ENCODE measurements around the gene ZSCAN9. TPM values are rescaled to one million over a fixed set of nuclear protein-coding genes. Genes with fewer than 3 reads are reported as not detected.

The ZSCAN9 gene
- total and polyA plus RNA-seq, 9 of the 15 experiments (the other 6 are each of a cell fraction or from before 2014, with no cell fraction given), result 18.8 to 48.9 (median 28.7) TPM

DNA sequence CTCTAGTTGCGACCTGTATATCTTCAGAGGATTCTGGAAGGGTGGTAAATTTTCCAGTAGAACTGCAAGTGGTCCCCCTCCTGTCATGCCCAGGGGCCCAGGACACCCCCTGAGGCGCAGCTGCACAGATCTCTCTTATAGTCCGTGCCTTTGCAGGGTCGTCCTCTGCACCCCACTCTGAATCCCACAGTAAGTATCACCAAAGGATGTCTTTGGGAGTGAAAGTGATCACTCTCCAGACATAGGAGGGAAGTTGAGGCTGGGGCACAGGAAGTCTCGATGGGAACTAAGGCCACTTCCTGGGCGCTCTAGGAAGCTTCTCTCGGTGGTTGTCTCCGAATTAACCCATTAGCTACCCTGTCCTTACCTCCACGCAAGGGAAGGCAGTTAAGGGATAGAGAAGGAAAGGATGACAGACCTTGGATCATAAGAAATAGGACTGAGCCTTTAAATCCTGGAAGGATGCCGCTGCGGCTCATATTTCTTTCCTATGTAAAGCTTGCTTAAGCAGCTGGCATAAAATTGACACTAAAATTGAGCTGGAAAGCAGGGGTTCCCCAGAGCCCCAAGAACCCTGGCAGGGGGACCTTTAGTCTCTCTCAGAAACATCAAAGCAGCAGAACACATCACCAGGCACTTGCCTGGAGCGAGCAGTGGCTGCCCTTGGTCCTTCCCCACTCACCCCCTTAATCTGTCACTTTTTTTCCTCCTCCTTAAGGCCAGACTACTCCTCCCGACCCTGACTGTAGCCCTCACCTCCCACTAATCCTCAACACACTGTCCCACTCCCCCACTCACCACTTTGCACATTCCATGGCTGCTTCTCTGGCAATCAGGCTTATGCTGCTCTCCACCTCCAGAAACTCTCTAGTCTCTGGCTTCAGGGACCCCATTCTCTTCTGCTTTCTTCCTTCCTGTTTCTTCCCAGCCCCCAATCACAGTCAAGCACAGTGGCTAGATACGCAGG, 27.2 kb downstream of the ZSCAN9 start, which contains the start of gene ZKSCAN4 (continued):
- TF ChIP-seq, protein P1, sequence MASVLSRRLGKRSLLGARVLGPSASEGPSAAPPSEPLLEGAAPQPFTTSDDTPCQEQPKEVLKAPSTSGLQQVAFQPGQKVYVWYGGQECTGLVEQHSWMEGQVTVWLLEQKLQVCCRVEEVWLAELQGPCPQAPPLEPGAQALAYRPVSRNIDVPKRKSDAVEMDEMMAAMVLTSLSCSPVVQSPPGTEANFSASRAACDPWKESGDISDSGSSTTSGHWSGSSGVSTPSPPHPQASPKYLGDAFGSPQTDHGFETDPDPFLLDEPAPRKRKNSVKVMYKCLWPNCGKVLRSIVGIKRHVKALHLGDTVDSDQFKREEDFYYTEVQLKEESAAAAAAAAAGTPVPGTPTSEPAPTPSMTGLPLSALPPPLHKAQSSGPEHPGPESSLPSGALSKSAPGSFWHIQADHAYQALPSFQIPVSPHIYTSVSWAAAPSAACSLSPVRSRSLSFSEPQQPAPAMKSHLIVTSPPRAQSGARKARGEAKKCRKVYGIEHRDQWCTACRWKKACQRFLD (CRISPR knock-in tag; IDR thresholded peaks at IDR 0.05), result peak; percentile 64; the same call in 1 of the 2 replicates
- TF ChIP-seq, protein P2, sequence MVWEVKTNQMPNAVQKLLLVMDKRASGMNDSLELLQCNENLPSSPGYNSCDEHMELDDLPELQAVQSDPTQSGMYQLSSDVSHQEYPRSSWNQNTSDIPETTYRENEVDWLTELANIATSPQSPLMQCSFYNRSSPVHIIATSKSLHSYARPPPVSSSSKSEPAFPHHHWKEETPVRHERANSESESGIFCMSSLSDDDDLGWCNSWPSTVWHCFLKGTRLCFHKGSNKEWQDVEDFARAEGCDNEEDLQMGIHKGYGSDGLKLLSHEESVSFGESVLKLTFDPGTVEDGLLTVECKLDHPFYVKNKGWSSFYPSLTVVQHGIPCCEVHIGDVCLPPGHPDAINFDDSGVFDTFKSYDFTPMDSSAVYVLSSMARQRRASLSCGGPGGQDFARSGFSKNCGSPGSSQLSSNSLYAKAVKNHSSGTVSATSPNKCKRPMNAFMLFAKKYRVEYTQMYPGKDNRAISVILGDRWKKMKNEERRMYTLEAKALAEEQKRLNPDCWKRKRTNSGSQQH (CRISPR knock-in tag; IDR thresholded peaks at IDR 0.05), result peak; percentile 76; the same call in 1 of the 2 replicates
- TF ChIP-seq, protein P3, sequence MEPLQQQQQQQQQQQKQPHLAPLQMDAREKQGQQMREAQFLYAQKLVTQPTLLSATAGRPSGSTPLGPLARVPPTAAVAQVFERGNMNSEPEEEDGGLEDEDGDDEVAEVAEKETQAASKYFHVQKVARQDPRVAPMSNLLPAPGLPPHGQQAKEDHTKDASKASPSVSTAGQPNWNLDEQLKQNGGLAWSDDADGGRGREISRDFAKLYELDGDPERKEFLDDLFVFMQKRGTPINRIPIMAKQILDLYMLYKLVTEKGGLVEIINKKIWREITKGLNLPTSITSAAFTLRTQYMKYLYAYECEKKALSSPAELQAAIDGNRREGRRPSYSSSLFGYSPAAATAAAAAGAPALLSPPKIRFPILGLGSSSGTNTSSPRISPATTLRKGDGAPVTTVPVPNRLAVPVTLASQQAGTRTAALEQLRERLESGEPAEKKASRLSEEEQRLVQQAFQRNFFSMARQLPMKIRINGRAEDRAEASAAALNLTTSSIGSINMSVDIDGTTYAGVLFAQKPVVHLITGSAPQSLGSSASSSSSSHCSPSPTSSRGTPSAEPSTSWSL (CRISPR knock-in tag; IDR thresholded peaks at IDR 0.05; ENCODE audit: borderline replicate concordance), result peak; percentile 51; the same call in 1 of the 2 replicates
- TF ChIP-seq, protein P4, sequence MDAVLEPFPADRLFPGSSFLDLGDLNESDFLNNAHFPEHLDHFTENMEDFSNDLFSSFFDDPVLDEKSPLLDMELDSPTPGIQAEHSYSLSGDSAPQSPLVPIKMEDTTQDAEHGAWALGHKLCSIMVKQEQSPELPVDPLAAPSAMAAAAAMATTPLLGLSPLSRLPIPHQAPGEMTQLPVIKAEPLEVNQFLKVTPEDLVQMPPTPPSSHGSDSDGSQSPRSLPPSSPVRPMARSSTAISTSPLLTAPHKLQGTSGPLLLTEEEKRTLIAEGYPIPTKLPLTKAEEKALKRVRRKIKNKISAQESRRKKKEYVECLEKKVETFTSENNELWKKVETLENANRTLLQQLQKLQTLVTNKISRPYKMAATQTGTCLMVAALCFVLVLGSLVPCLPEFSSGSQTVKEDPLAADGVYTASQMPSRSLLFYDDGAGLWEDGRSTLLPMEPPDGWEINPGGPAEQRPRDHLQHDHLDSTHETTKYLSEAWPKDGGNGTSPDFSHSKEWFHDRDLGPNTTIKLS (IDR thresholded peaks at IDR 0.05; ENCODE audit: borderline replicate concordance, low read depth), result peak; percentile 81; the same call in 1 of the 2 replicates
- peak; percentile 75 to 82; a peak in 3 of 4 replicates for TF ChIP-seq SIN3A (IDR thresholded peaks at IDR 0.05; ENCODE audit: borderline replicate concordance in 2 of 2, control insufficient read depth in 1 of 2, low read depth in 2 of 2, low read length in 2 of 2)
- TF ChIP-seq POLR2AphosphoS5 (IDR thresholded peaks at IDR 0.05; ENCODE audit: control insufficient read depth, insufficient read depth, low read depth, low read length), result peak; percentile 63; the same call in 1 of the 2 replicates
- TF ChIP-seq ZNF3 (CRISPR knock-in tag; IDR thresholded peaks at IDR 0.05), result no peak
- TF ChIP-seq DNMT1 (IDR thresholded peaks at IDR 0.05), result no peak
- TF ChIP-seq ELF2 (CRISPR knock-in tag; IDR thresholded peaks at IDR 0.05), result peak; percentile 91
- peak; percentile 42 for TF ChIP-seq KLF13 (tag; IDR thresholded peaks at IDR 0.05; ENCODE audit: borderline replicate concordance, low read depth)
- peak; percentile 35 to 38 for TF ChIP-seq RAD21 (CRISPR knock-in tag; conservative IDR thresholded peaks at IDR 0.05 in 1 of 2, IDR thresholded peaks at IDR 0.05 in 1 of 2)
- TF ChIP-seq E2F3 (CRISPR knock-in tag; IDR thresholded peaks at IDR 0.05), result no peak; the same call in 1 of the 2 replicates
- TF ChIP-seq MTA3 (IDR thresholded peaks at IDR 0.05; ENCODE audit: borderline replicate concordance), result peak; percentile 83
- no peak for TF ChIP-seq DACH1 (IDR thresholded peaks at IDR 0.05; ENCODE audit: partially characterized antibody)
- TF ChIP-seq GABPA (tag; conservative IDR thresholded peaks at IDR 0.05; ENCODE audit: low read depth), result peak; percentile 99
- TF ChIP-seq NR1H2 (CRISPR knock-in tag; IDR thresholded peaks at IDR 0.05), result peak; percentile 29; the same call in 1 of the 2 replicates
- TF ChIP-seq ZNF239 (CRISPR knock-in tag; IDR thresholded peaks at IDR 0.05), result 0 out of 2 replicates have a peak, but pooled peaks have one; percentile 9

Data from K562 (cell line).